Gastrocnemius medialis (tissue), 4 donors: Measurements from ENCODE around the gene HCN2.

Source experiments
- POLR2A ChIP-seq, 2 donors: fragments of 450-650 bp; IDR thresholded peaks; one replicate each; pipeline ENCODE4 v1.6.1; 2017; ENCODE audit warnings: antibody characterized with exemption in 2 of 2, mild to moderate bottlenecking in 2 of 2, moderate library complexity in 2 of 2
- TF ChIP-seq, protein P1 (sequence below), 5 experiments: fragments of 450-650 bp in 3 of 5; fragments of 200-600 bp in 2 of 5; sonication (generic) in 2 of 5; IDR thresholded peaks in 4 of 5; conservative IDR thresholded peaks in 1 of 5; 1 replicate in 4 of 5; 2 replicates in 1 of 5; pipeline ENCODE4 v1.5.1; 2016 to 2019; ENCODE audit warnings: antibody characterized with exemption in 5 of 5, mild to moderate bottlenecking in 3 of 5, moderate library complexity in 3 of 5

DNA sequence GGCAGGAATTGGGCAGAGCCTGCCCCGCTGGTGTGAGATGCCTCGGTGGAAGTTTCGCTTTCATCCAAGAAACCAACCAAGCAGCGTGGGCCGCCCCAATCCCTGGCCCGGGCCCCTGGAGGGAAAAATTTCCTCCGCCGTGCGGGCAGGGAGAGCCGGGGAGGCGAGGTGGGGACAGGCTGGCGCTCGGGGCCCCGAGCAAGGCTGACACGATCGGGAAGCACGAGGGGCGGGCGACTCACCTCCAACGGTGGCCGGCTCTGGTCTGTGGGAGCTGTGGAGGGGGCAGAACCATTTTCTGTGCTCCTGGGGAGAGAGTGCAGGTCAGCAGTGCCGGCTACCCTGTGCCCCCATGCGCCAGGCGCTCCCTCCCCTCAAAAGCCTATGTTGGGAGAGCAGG, 62.3 kb downstream of the HCN2 start:
- TF ChIP-seq, protein P1, sequence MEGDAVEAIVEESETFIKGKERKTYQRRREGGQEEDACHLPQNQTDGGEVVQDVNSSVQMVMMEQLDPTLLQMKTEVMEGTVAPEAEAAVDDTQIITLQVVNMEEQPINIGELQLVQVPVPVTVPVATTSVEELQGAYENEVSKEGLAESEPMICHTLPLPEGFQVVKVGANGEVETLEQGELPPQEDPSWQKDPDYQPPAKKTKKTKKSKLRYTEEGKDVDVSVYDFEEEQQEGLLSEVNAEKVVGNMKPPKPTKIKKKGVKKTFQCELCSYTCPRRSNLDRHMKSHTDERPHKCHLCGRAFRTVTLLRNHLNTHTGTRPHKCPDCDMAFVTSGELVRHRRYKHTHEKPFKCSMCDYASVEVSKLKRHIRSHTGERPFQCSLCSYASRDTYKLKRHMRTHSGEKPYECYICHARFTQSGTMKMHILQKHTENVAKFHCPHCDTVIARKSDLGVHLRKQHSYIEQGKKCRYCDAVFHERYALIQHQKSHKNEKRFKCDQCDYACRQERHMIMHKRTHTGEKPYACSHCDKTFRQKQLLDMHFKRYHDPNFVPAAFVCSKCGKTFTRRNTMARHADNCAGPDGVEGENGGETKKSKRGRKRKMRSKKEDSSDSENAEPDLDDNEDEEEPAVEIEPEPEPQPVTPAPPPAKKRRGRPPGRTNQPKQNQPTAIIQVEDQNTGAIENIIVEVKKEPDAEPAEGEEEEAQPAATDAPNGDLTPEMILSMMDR (IDR thresholded peaks at IDR 0.05 in 4 of 5, conservative IDR thresholded peaks at IDR 0.05 in 1 of 5) = no peak
- TF ChIP-seq POLR2A (IDR thresholded peaks at IDR 0.05) = no peak
